Measurements from ENCODE around the gene BAHCC1. TPM values are rescaled to one million over a fixed set of nuclear protein-coding genes. Genes with fewer than 3 reads are reported as not detected.

BAHCC1 gene
- total RNA-seq, 1 experiment from 2014 or later = 0.17 TPM

GRCh38 chr17:81440511-81441244 lies 45.4 kb downstream of the BAHCC1 start:
- Mint-ChIP-seq H3K36me3 (ENCODE audit: insufficient read depth, unreplicated experiment) (no peaks in the 10 kb centered on the region), H3K9me3 (ENCODE audit: low read depth, unreplicated experiment) (no peaks in the 10 kb centered on the region), H3K4me1 (ENCODE audit: low read depth, unreplicated experiment) (no peaks in the 10 kb centered on the region), H3K27ac (ENCODE audit: unreplicated experiment) (no peak overlapping the region), H3K4me3 (ENCODE audit: low read depth, unreplicated experiment) (no peak overlapping the region), H3K27me3 (ENCODE audit: unreplicated experiment) (peaks cover 29% of the 10 kb centered on the region)
- intact Hi-C loops (cut with micrococcal nuclease; ENCODE audit: unreplicated experiment) = no loop called here
- BruUV-seq (replicated peaks) = no TSS peak
- CTCF ChIA-PET = interaction anchor here (0.5 to 2.3 kb wide), 6 partner anchors 11 to 132 kb away, joined by 3 to 15 read pairs (median 4); no protein-coding TSS in a partner anchor
- DNase-seq = peak; percentile 76
- peak; percentile 85 for TF ChIP-seq CTCF (IDR thresholded peaks at IDR 0.05; ENCODE audit: unreplicated experiment)

GRCh38 chr17:81442791-81443190 lies 47.5 kb downstream of the BAHCC1 start:
- no peak for TF ChIP-seq CTCF (IDR thresholded peaks at IDR 0.05; ENCODE audit: unreplicated experiment)
- Mint-ChIP-seq H3K4me1 (ENCODE audit: low read depth, unreplicated experiment) (no peaks in the 10 kb centered on the region), H3K9me3 (ENCODE audit: low read depth, unreplicated experiment) (no peaks in the 10 kb centered on the region), H3K27ac (ENCODE audit: unreplicated experiment) (no peak overlapping the region), H3K36me3 (ENCODE audit: insufficient read depth, unreplicated experiment) (no peaks in the 10 kb centered on the region), H3K27me3 (ENCODE audit: unreplicated experiment) (peaks cover 49% of the 10 kb centered on the region), H3K4me3 (ENCODE audit: low read depth, unreplicated experiment) (no peak overlapping the region)
- intact Hi-C loops (cut with micrococcal nuclease; ENCODE audit: unreplicated experiment) = no loop called here
- CTCF ChIA-PET = no interaction called here
- no peak for DNase-seq
- BruUV-seq (replicated peaks) = no TSS peak

GRCh38 chr17:81443269-81443668 lies 48.0 kb downstream of the BAHCC1 start:
- intact Hi-C loops (cut with micrococcal nuclease; ENCODE audit: unreplicated experiment) = no loop called here
- BruUV-seq (replicated peaks) = no TSS peak
- H3K27ac Mint-ChIP-seq (ENCODE audit: unreplicated experiment) = no peak overlapping the region
- H3K4me1 Mint-ChIP-seq (ENCODE audit: low read depth, unreplicated experiment) = no peaks in the 10 kb centered on the region
- H3K9me3 Mint-ChIP-seq (ENCODE audit: low read depth, unreplicated experiment) = no peaks in the 10 kb centered on the region
- no peak overlapping the region for H3K4me3 Mint-ChIP-seq (ENCODE audit: low read depth, unreplicated experiment)
- no peaks in the 10 kb centered on the region for H3K36me3 Mint-ChIP-seq (ENCODE audit: insufficient read depth, unreplicated experiment)
- CTCF ChIA-PET = no interaction called here
- TF ChIP-seq CTCF (IDR thresholded peaks at IDR 0.05; ENCODE audit: unreplicated experiment) = no peak
- peaks cover 50% of the 10 kb centered on the region for H3K27me3 Mint-ChIP-seq (ENCODE audit: unreplicated experiment)
- DNase-seq = no peak

GRCh38 chr17:81444610-81445339 lies 49.5 kb downstream of the BAHCC1 start:
- DNase-seq = no peak
- no peaks in the 10 kb centered on the region for H3K9me3 Mint-ChIP-seq (ENCODE audit: low read depth, unreplicated experiment)
- BruUV-seq (replicated peaks) = no TSS peak
- H3K27ac Mint-ChIP-seq (ENCODE audit: unreplicated experiment) = no peak overlapping the region
- intact Hi-C loops (cut with micrococcal nuclease; ENCODE audit: unreplicated experiment) = no loop called here
- TF ChIP-seq CTCF (IDR thresholded peaks at IDR 0.05; ENCODE audit: unreplicated experiment) = no peak
- H3K4me1 Mint-ChIP-seq (ENCODE audit: low read depth, unreplicated experiment) = no peaks in the 10 kb centered on the region
- H3K36me3 Mint-ChIP-seq (ENCODE audit: insufficient read depth, unreplicated experiment) = no peaks in the 10 kb centered on the region
- CTCF ChIA-PET = interaction anchor here (0.6 to 1.6 kb wide), 3 partner anchors 22 to 239 kb away, joined by 3 to 5 read pairs (median 3); no protein-coding TSS in a partner anchor
- no peak overlapping the region for H3K4me3 Mint-ChIP-seq (ENCODE audit: low read depth, unreplicated experiment)
- peaks cover 46% of the 10 kb centered on the region for H3K27me3 Mint-ChIP-seq (ENCODE audit: unreplicated experiment)

All from Calu3 (cell line).